GOT3 (cell line): Measurements from ENCODE around the gene HSPA1A.
"Not testable (repeated sequence)": the region's sequence is repeated elsewhere in the genome, so short reads cannot be mapped to it uniquely, and the experiment has no call there.

Experiments
- DNase-seq: peaks from one replicate; lab custom pipeline; 2025; ENCODE audit warnings: mixed read lengths; lab: John Stamatoyannopoulos, UW

HSPA1A gene

GRCh38 chr6:31836474-31837368 is 21.4 kb downstream of the HSPA1A start:
- DNase-seq = no peak

DNA sequence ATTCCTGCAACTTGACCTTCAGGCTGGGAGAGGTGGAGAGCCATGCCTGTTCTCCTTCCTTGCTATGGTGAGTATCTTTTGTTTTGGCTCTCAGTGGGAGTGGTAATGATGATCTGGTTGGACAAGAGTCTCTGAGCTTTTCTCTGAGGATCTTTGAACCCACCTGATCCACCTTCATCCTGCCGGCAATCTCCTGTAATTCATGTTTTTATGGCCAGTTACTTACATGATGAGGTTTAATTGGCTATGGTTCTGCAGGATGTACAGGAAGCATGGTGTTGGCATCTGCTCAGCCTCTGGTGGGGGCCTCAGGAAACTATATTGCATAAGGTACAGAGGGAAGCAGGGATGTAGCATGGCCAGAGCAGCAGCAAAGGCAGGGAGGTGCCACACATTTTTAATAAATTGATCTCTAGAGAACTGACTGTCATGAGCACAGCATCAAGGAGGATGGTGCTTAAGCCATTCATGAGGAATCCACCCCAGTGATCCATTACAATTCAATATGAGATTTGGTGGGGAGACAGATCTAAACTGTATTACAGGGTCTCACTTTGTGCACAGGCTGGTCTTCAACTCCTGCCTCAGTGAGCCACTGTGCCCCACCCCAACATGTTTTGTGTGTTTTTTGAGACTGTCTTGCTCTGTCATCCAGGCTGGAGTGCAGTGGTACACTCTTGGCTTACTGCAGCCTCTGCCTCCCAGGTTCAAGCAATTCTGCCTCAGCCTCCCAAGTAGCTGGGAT is 22.2 kb downstream of the HSPA1A start:
- no peak for DNase-seq

DNA sequence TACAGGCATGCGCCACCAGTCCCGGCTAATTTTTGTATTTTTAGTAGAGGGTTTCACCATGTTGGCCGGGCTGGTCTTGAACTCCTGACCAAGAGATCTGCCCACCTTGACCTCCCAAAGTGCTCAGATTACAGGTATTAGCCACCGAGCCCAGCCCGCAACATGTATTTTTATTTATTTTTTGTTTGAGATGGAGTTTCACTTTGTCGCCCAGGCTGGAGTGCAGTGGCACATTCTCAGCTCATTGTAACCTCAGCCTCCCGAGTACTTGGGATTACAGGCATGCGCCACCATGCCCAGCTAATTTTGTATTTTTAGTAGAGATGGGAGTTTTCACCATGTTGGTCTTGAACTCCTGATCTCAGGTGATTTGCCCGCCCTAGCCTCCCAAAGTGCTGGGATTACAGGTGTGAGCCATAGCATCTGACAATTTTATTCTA is 22.8 kb downstream of the HSPA1A start:
- DNase-seq = not testable (repeated sequence)

DNA sequence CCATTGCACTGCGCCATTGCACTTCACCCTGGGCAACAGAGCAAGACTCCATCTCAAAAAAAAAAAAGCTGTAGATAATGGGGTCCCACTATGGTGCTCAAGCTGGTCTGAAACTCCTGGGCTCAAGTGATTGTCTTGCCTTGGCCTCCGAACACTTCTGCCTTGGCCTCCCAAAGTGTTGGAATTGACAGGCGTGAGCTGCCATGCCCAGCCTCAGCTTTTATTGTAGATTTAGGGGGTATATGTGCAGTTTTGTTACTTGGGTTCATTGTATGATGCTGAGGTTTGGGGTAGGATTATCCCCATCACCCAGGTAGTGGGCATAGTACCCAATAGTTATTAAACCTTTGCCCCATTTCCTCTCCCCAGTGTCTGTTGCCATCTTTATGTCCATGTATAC is 23.6 kb downstream of the HSPA1A start:
- no peak for DNase-seq

DNA sequence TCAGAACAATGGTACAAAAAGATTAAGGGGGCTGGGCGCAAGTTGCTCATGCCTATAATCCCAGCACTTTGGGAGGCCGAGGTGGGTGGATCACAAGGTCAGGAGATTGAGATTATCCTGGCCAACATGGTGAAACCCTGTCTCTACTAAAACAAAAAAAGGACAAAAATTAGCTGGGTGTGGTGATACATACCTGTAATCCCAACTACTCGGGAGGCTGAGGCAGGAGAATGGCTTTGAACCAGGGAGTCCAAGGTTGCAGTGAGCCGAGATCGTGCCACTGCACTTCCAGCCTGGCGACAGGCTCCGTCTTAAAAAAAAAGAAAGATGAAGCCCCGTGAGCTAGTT is 24.4 kb downstream of the HSPA1A start:
- not testable (repeated sequence) for DNase-seq

DNA sequence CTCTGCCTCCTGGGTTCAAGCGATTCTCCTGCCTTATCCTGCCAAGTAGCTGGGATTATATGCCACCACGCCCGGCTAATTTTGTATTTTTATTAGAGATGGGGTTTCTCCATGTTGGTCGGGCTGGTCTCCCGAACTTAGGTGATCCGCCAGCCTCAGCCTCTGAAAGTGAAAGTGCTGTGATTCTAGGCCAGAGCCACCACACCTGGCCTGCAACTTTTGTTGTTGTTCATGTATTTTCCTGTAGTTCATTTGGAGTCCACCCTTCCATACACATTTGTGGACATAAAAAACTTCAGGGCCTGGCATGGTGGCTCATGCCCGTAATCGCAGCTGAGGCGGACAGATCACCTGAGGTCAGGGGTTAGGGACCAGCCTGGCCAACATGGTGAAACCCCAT is 26.7 kb downstream of the HSPA1A start:
- no peak for DNase-seq

- DNase-seq = no peak
Measured at GRCh38 chr6:31844507-31844906, 29.2 kb downstream of the HSPA1A start.

GRCh38 chr6:31847276-31847978 is 32.1 kb downstream of the HSPA1A start:
- DNase-seq = no peak

DNA sequence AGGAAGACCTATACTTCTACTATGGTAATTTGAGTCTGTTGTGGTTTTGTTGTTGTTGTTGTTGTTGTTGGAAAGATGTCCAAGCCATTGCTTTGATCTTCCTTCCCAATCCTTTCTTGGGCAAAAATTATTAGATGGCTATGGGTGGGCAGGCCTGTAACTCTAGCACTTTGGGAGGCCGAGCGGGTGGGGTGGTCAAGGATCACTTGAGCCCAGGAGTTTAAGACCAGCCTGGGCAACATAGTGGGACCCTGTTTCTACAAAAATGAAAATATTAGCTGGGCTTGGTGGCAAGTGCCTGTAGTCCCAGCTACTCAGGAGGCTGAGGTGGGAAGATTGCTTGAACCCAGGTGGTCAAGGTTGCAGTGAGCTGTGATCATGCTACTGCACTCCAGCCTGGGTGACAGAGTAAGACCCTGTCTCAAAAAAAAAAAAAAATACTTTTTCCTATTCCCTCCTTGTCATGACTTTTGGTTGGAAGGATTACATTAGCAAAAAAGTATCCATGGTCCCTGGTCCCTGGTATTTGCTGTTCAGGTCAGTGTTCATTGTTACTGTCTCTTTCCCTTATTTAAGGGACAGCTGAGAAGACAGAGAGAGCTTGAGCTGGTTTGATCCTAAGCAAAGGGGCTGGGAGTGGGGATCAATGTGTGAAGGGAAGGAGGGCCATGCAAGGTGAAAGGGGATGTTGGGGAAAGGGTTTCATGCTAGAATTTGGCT is 35.6 kb downstream of the HSPA1A start:
- DNase-seq = no peak

DNA sequence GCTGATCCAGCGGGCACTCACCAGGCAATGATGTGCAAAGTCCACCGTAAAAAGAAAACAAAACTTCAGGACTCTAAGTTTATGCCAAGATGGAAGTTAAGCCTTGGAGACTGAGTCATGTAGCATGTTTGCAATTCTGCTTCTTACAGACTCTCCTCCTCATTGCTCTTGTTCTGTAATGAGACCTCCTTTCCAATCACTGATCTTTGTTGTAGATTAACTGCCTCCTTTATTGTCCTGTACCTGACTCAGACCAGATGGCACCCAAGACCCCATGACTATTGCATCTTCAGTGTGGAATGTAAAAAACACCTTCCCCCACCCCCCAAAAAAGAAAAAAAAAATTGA is 36.1 kb downstream of the HSPA1A start:
- no peak for DNase-seq

- DNase-seq = not testable (repeated sequence)
Measured at GRCh38 chr6:31851980-31852718, 36.8 kb downstream of the HSPA1A start.

DNA sequence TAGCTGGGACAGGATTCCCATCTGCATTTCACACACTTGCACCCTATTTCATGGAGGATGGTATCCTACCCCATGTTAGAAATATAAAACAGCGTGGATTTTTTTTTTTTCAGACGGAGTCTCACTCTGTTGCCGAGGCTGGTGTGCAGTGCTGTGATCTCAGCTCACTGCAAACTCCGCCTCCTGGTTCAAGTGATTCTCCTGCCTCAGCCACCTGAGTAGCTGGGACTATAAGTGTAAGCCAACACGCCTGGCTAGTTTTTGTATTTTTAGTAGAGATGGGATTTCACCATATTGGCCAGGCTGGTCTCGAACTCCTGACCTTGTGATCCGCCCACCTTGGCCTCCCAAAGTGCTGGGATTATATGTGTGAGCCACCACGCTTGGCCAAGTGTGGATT is 42.4 kb downstream of the HSPA1A start:
- DNase-seq = not testable (repeated sequence)

GRCh38 chr6:31858707-31859106 is 43.4 kb downstream of the HSPA1A start:
- no peak for DNase-seq

DNA sequence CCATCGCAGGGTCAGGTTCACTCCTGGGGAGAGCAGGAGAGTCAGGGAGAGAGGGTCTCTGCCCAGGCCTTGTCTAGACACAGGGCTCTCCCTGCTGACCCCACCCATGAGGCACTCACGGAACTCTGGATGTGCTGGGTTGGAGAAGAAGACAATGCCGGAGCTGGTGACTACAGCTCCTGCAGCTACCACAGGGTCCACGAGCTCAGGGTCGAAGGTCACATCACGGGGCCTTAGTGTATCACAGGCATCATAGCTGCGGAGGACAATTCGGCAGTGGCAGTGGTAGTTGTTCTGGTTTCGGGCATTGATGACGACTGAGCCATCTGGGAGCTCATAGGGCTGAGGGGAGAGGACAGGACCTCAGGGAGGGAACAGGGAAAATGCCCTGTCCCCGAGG is 44.6 kb downstream of the HSPA1A start:
- no peak for DNase-seq

- no peak for DNase-seq
Measured at GRCh38 chr6:31860349-31860748, 45.0 kb downstream of the HSPA1A start.

DNA sequence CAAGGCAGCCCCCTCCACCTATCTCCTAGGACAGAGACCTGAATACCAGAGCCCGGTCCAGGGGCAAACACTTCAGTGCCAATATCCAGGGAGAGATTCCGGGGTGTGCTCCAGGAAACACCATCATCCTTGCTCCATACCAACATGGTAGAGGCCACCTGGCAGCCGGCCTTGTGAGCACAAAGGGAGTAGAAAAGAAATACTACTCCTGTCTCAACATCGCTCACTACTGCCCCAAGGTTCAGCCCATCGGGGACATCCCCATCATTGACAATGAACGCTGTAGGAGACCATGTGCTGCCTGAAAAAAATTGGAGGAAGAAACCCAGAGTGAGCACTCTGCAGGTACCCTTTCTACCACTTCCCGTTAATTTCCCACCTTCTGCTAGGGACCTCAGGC is 45.8 kb downstream of the HSPA1A start:
- no peak for DNase-seq

DNA sequence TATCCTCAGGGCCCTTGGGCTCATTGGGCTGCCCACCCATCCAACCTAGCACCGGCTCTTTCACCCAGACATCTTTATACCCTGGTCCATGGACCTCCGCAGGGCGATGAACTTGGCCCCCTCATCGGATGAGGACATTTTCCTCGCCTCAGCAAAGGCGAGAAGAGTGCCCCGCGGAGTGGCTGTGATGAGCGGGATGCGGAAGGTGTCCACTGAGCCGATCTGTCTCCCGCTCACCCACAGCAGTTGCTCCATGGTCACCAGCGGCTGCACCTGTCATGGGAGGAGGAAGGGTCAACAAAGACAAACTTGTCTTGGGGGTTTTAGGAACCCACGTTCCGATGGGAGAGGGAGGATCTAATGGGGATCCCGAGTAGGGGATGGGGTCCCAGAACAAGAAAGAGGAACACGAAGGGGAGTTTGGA is 46.6 kb downstream of the HSPA1A start:
- DNase-seq = no peak

GRCh38 chr6:31862344-31863235 is 47.2 kb downstream of the HSPA1A start, which contains the start of gene NEU1:
NEU1 (minus strand) TSS chr6:31862821; CDS start chr6:31862776, 45 bp downstream.
- DNase-seq = peak; percentile 95

- DNase-seq = not testable (repeated sequence)
Measured at GRCh38 chr6:31864123-31864562, 48.8 kb downstream of the HSPA1A start.

DNA sequence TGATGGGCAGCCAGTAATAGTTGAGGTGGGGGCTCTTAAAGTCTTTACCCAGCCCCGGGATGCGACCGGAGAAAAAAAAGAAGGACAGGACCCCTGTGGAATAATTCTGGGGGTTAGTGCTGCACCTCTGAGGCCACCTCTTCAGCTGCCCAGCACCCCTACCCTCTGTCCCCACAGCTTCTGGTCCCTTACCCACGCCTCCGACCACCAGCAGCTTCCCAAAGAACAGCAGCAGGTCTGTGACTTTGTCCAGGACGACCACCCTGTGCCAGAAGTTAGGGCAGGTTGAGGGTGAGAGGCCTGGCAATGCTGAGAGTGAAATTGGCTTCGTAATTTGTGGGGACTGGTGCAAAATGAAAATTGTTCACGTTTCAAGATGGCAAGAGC is 49.5 kb downstream of the HSPA1A start:
- DNase-seq = no peak
